Mesendoderm (in vitro differentiated cells): Measurements from ENCODE around the gene RALGPS1.

Experiments used
- DNase-seq: peaks from one replicate; pipeline ENCODE4 v3.0.0; 2013
- H2AK5ac ChIP-seq: 2 replicates; pipeline ENCODE4 v1.6.1; 2013; ENCODE audit warnings: low read length, inconsistent platforms
- H2BK120ac ChIP-seq: 2 replicates; pipeline ENCODE4 v1.6.1; 2013; ENCODE audit warnings: low read depth, mild to moderate bottlenecking, low read length, moderate library complexity, mixed read lengths
- H2BK15ac ChIP-seq: replicated peaks from 2 replicates; pipeline ENCODE4 v1.6.1; 2013; ENCODE audit warnings: low read depth, mild to moderate bottlenecking, moderate library complexity
- H2BK5ac ChIP-seq: 2 replicates; pipeline ENCODE4 v1.6.1; 2013; ENCODE audit warnings: low read length, inconsistent platforms
- H3K18ac ChIP-seq: 2 replicates; pipeline ENCODE4 v1.6.1; 2013; ENCODE audit warnings: mild to moderate bottlenecking, low read length, mixed read lengths
- H3K23ac ChIP-seq: one replicate; pipeline ENCODE4 v1.6.1; 2013; ENCODE audit warnings: low read length
- H3K27ac ChIP-seq: 2 replicates; pipeline ENCODE4 v1.5.1; 2013; ENCODE audit warnings: low read depth, mild to moderate bottlenecking, inconsistent platforms, low read length, moderate library complexity
- H3K27me3 ChIP-seq: 2 replicates; pipeline ENCODE4 v1.6.1; 2013; ENCODE audit warnings: low read length, control low read depth, mild to moderate bottlenecking, inconsistent platforms; ENCODE audit not compliant: insufficient read depth, poor library complexity
- H3K36me3 ChIP-seq: 2 replicates; pipeline ENCODE4 v1.6.1; 2013; ENCODE audit warnings: low read length, inconsistent platforms; ENCODE audit not compliant: control insufficient read depth, insufficient read depth
- H3K4ac ChIP-seq: one replicate; pipeline ENCODE4 v1.6.1; 2013; ENCODE audit warnings: low read depth, mild to moderate bottlenecking, low read length, moderate library complexity
- H3K4me1 ChIP-seq: 2 replicates; pipeline ENCODE4 v1.6.1; 2013; ENCODE audit warnings: low read depth, low read length, inconsistent platforms; ENCODE audit not compliant: control insufficient read depth
- H3K4me2 ChIP-seq: 2 replicates; pipeline ENCODE4 v1.6.1; 2013; ENCODE audit warnings: low read length
- H3K4me3 ChIP-seq: 2 replicates; pipeline ENCODE4 v1.5.1; 2013; ENCODE audit warnings: mild to moderate bottlenecking, low read length
- H3K56ac ChIP-seq: one replicate; pipeline ENCODE4 v1.6.1; 2013; ENCODE audit warnings: low read length
- H3K79me1 ChIP-seq: 2 replicates; pipeline ENCODE4 v1.6.1; 2013; ENCODE audit warnings: low read length, inconsistent platforms
- H3K79me2 ChIP-seq: 2 replicates; pipeline ENCODE4 v1.6.1; 2013; ENCODE audit warnings: mild to moderate bottlenecking, low read length; ENCODE audit not compliant: control insufficient read depth, insufficient read depth
- H3K9ac ChIP-seq: 2 replicates; pipeline ENCODE4 v1.6.1; 2013; ENCODE audit warnings: low read length, inconsistent platforms
- H4K5ac ChIP-seq: one replicate; pipeline ENCODE4 v1.6.1; 2013; ENCODE audit warnings: low read length
- H4K8ac ChIP-seq: one replicate; pipeline ENCODE4 v1.6.1; 2013; ENCODE audit warnings: low read depth, mild to moderate bottlenecking, control low read depth, low read length, moderate library complexity
- WGBS: extraction: QIAGEN DNeasy Blood & Tissue Kit; methylation state at CpG from one replicate; pipeline ENCODE4 v1.1.7; 2013; ENCODE audit warnings: low lambda C conversion rate, missing lambda C conversion rate; ENCODE audit not compliant: insufficient coverage; ENCODE audit errors: extremely low coverage; 5-methylcytosine and 5-hydroxymethylcytosine counted together

RALGPS1 gene

GRCh38 chr9:127207734-127208410 is 293.3 kb downstream of the RALGPS1 start:
- Histone ChIP-seq H2BK120ac (no peak overlapping the region), H2AK5ac (no peak overlapping the region), H3K27ac (no peak overlapping the region), H3K18ac (no peak overlapping the region), H3K4me3 (no peak overlapping the region), H3K36me3 (no peaks in the 10 kb centered on the region), H4K5ac (no peak overlapping the region), H3K27me3 (no peaks in the 10 kb centered on the region), H4K8ac (no peak overlapping the region), H3K79me1 (no peaks in the 10 kb centered on the region), H2BK5ac (no peak overlapping the region), H3K9ac (no peak overlapping the region), H3K4me1 (peaks cover 3% of the 10 kb centered on the region), H2BK15ac (no peak overlapping the region), H3K4ac (no peak overlapping the region), H3K79me2 (no peaks in the 10 kb centered on the region), H3K56ac (no peak overlapping the region), H3K4me2 (no peak overlapping the region), H3K23ac (no peak overlapping the region)
- no peak for DNase-seq
- no CpG with 5 or more reads among the region's 11 CpGs for WGBS

GRCh38 chr9:127208416-127208815 is 293.8 kb downstream of the RALGPS1 start:
- H2BK5ac ChIP-seq, result no peak overlapping the region
- no peak overlapping the region for H3K4me3 ChIP-seq
- H2BK15ac ChIP-seq, result no peak overlapping the region
- H3K4me1 ChIP-seq, result peaks cover 3% of the 10 kb centered on the region
- no peak overlapping the region for H3K27ac ChIP-seq
- no peak overlapping the region for H3K18ac ChIP-seq
- H3K79me2 ChIP-seq, result no peaks in the 10 kb centered on the region
- H3K27me3 ChIP-seq, result no peaks in the 10 kb centered on the region
- H2BK120ac ChIP-seq, result no peak overlapping the region
- no peak overlapping the region for H3K9ac ChIP-seq
- no peak for DNase-seq
- H3K4ac ChIP-seq, result no peak overlapping the region
- H2AK5ac ChIP-seq, result no peak overlapping the region
- H3K4me2 ChIP-seq, result no peak overlapping the region
- WGBS, result no CpG with 5 or more reads among the region's 8 CpGs
- no peaks in the 10 kb centered on the region for H3K79me1 ChIP-seq
- H3K36me3 ChIP-seq, result no peaks in the 10 kb centered on the region
- no peak overlapping the region for H3K23ac ChIP-seq
- no peak overlapping the region for H4K8ac ChIP-seq
- H3K56ac ChIP-seq, result no peak overlapping the region
- H4K5ac ChIP-seq, result no peak overlapping the region

- Histone ChIP-seq H3K18ac (no peak overlapping the region), H3K27ac (no peak overlapping the region), H4K5ac (no peak overlapping the region), H2AK5ac (no peak overlapping the region), H3K9ac (no peak overlapping the region), H3K4ac (no peak overlapping the region), H3K56ac (no peak overlapping the region), H2BK5ac (no peak overlapping the region), H4K8ac (no peak overlapping the region), H3K4me1 (peaks cover 3% of the 10 kb centered on the region), H3K79me1 (no peaks in the 10 kb centered on the region), H2BK15ac (no peak overlapping the region), H3K4me2 (no peak overlapping the region), H3K4me3 (no peak overlapping the region), H3K36me3 (no peaks in the 10 kb centered on the region), H2BK120ac (no peak overlapping the region), H3K79me2 (no peaks in the 10 kb centered on the region), H3K27me3 (no peaks in the 10 kb centered on the region), H3K23ac (no peak overlapping the region)
- no peak for DNase-seq
- WGBS, result no CpG with 5 or more reads among the region's 7 CpGs
These were observed 294.6 kb downstream of the RALGPS1 start for GRCh38 chr9:127209220-127209619.

GRCh38 chr9:127209948-127210640 is 295.5 kb downstream of the RALGPS1 start:
- H2BK5ac ChIP-seq, result no peak overlapping the region
- no peak overlapping the region for H3K56ac ChIP-seq
- no peak overlapping the region for H3K4ac ChIP-seq
- H2BK15ac ChIP-seq, result no peak overlapping the region
- no peak overlapping the region for H3K9ac ChIP-seq
- no peaks in the 10 kb centered on the region for H3K27me3 ChIP-seq
- no peaks in the 10 kb centered on the region for H3K36me3 ChIP-seq
- no CpG with 5 or more reads among the region's 18 CpGs for WGBS
- no peak overlapping the region for H4K8ac ChIP-seq
- no peak overlapping the region for H4K5ac ChIP-seq
- H3K4me2 ChIP-seq, result no peak overlapping the region
- H3K79me1 ChIP-seq, result no peaks in the 10 kb centered on the region
- H2AK5ac ChIP-seq, result no peak overlapping the region
- no peak for DNase-seq
- H3K4me1 ChIP-seq, result peaks cover 3% of the 10 kb centered on the region
- no peak overlapping the region for H2BK120ac ChIP-seq
- H3K4me3 ChIP-seq, result no peak overlapping the region
- H3K18ac ChIP-seq, result no peak overlapping the region
- no peaks in the 10 kb centered on the region for H3K79me2 ChIP-seq
- H3K23ac ChIP-seq, result no peak overlapping the region
- H3K27ac ChIP-seq, result no peak overlapping the region

GRCh38 chr9:127210851-127211730 is 296.5 kb downstream of the RALGPS1 start:
- no peak overlapping the region for H2BK15ac ChIP-seq
- H3K79me1 ChIP-seq, result no peaks in the 10 kb centered on the region
- H3K56ac ChIP-seq, result no peak overlapping the region
- DNase-seq, result peak; percentile 78
- no peak overlapping the region for H4K8ac ChIP-seq
- H3K4me2 ChIP-seq, result no peak overlapping the region
- H2AK5ac ChIP-seq, result no peak overlapping the region
- no peak overlapping the region for H2BK5ac ChIP-seq
- no peak overlapping the region for H2BK120ac ChIP-seq
- no peak overlapping the region for H3K18ac ChIP-seq
- no peak overlapping the region for H3K9ac ChIP-seq
- no peak overlapping the region for H4K5ac ChIP-seq
- no CpG with 5 or more reads among the region's 20 CpGs for WGBS
- no peaks in the 10 kb centered on the region for H3K79me2 ChIP-seq
- H3K27ac ChIP-seq, result no peak overlapping the region
- no peak overlapping the region for H3K4me3 ChIP-seq
- no peaks in the 10 kb centered on the region for H3K36me3 ChIP-seq
- no peak overlapping the region for H3K4ac ChIP-seq
- H3K23ac ChIP-seq, result no peak overlapping the region
- H3K27me3 ChIP-seq, result no peaks in the 10 kb centered on the region
- H3K4me1 ChIP-seq, result peaks cover 3% of the 10 kb centered on the region
